PC-3 (cell line): ENCODE results near the gene UBAP2L. TPM values are rescaled to one million over a fixed set of nuclear protein-coding genes. Genes with fewer than 3 reads are reported as not detected.
"Not testable (repeated sequence)": the region's sequence is repeated elsewhere in the genome, so short reads cannot be mapped to it uniquely, and the experiment has no call there.

Experiments used
- ATAC-seq: fragments of 200-7000 bp; cut with Tn5 transposase; 2 replicates; pipeline ENCODE4 v1.9.1; 2020; ENCODE audit warnings: mild to moderate bottlenecking, moderate library complexity
- BruUV-seq: library from RNA; stranded (reverse); fragments of 400-500 nt; replicated peaks from 2 replicates; lab custom pipeline; 2021; lab: Mats Ljungman, UMichigan
- CTCF ChIA-PET: fragments of 300-600 bp; sonication (Branson Sonifier 250); formaldehyde crosslinking; loops from one replicate; lab custom pipeline; 2022; ENCODE audit warnings: antibody characterized with exemption; lab: Charles Lee
- POLR2A ChIA-PET: fragments of 300-600 bp; sonication (Branson Sonifier 250); formaldehyde crosslinking; loops from one replicate; lab custom pipeline; 2022; ENCODE audit warnings: antibody characterized with exemption; ENCODE audit not compliant: unreplicated experiment; lab: Charles Lee
- DNase-seq: peaks from one replicate; pipeline ENCODE4 v3.0.0-alpha.2; 2015
- H2AFZ ChIP-seq: fragments of 300-600 bp; sonication (generic); 2 replicates; pipeline ENCODE4 v1.6.0; 2016; ENCODE audit warnings: antibody characterized with exemption, low read length
- H3F3A ChIP-seq: fragments of 300-600 bp; sonication (generic); one replicate; pipeline ENCODE4 v1.6.0; 2017; ENCODE audit warnings: antibody characterized with exemption, low read length, control low read depth, mild to moderate bottlenecking; ENCODE audit not compliant: unreplicated experiment
- H3K27ac ChIP-seq: fragments of 300-600 bp; sonication (generic); 2 replicates; pipeline ENCODE4 v1.5.1; 2016; ENCODE audit warnings: mild to moderate bottlenecking, low read length
- H3K27me3 ChIP-seq: fragments of 300-600 bp; sonication (generic); 2 replicates; pipeline ENCODE4 v1.6.1; 2016; ENCODE audit warnings: low read length, mixed read lengths
- H3K36me3 ChIP-seq: fragments of 300-600 bp; sonication (generic); 2 replicates; pipeline ENCODE4 v1.6.1; 2016; ENCODE audit warnings: low read depth, mixed run types, low read length, mixed read lengths
- H3K4me1 ChIP-seq: fragments of 300-600 bp; sonication (generic); 2 replicates; pipeline ENCODE4 v1.5.1; 2016; ENCODE audit warnings: low read length; ENCODE audit not compliant: insufficient read depth
- H3K4me2 ChIP-seq: fragments of 300-600 bp; sonication (generic); 2 replicates; pipeline ENCODE4 v1.6.0; 2016; ENCODE audit warnings: low read length
- H3K4me3 ChIP-seq: fragments of 300-600 bp; sonication (generic); 2 replicates; pipeline ENCODE4 v1.5.1; 2016; ENCODE audit warnings: mild to moderate bottlenecking, low read length, mixed read lengths
- H3K79me2 ChIP-seq: fragments of 300-600 bp; sonication (generic); 2 replicates; pipeline ENCODE4 v1.6.1; 2017; ENCODE audit warnings: low read length, mixed read lengths
- H3K9ac ChIP-seq: fragments of 300-600 bp; sonication (generic); 2 replicates; pipeline ENCODE4 v1.6.0; 2016; ENCODE audit warnings: mild to moderate bottlenecking, low read length
- H3K9me2 ChIP-seq: fragments of 300-600 bp; sonication (generic); replicated peaks from 2 replicates; pipeline ENCODE4 v1.6.1; 2016; ENCODE audit warnings: mixed run types, low read length, mixed read lengths
- H3K9me3 ChIP-seq: fragments of 300-600 bp; sonication (generic); 2 replicates; pipeline ENCODE4 v1.6.1; 2016; ENCODE audit warnings: low read length, mixed read lengths
- H4K20me1 ChIP-seq: fragments of 300-600 bp; sonication (generic); 2 replicates; pipeline ENCODE4 v1.6.1; 2016; ENCODE audit warnings: low read length, mixed read lengths
- EZH2 ChIP-seq: fragments of 300-600 bp; sonication (generic); IDR thresholded peaks from one replicate; pipeline ENCODE4 v1.6.1; 2017; ENCODE audit warnings: antibody characterized with exemption, mild to moderate bottlenecking, low read length; ENCODE audit not compliant: unreplicated experiment
- EZH2phosphoT487 ChIP-seq: fragments of 300-600 bp; sonication (generic); IDR thresholded peaks from 2 replicates; pipeline ENCODE4 v1.6.1; 2018; ENCODE audit warnings: mild to moderate bottlenecking, antibody characterized with exemption, low read length, borderline replicate concordance
- intact Hi-C: fragments of 100-400 bp; cut with micrococcal nuclease; formaldehyde crosslinking; loops from 2 replicates; pipeline ENCODE4 v1.9.0; 2023
- total RNA-seq: library from RNA; depleted of rRNA; stranded (reverse); fragments of >200 nt; gene quantifications from 2 replicates; pipeline ENCODE4 v1.2.3, GENCODE V29; 2014
- TF ChIP-seq, protein P1 (sequence below): fragments of 300-600 bp; sonication (generic); conservative IDR thresholded peaks from 2 replicates; pipeline ENCODE4 v1.5.1; 2017; ENCODE audit warnings: antibody characterized with exemption, low read depth, mild to moderate bottlenecking, low read length

The UBAP2L gene
- total RNA-seq, 1 experiment from 2014 or later = 128 TPM

DNA sequence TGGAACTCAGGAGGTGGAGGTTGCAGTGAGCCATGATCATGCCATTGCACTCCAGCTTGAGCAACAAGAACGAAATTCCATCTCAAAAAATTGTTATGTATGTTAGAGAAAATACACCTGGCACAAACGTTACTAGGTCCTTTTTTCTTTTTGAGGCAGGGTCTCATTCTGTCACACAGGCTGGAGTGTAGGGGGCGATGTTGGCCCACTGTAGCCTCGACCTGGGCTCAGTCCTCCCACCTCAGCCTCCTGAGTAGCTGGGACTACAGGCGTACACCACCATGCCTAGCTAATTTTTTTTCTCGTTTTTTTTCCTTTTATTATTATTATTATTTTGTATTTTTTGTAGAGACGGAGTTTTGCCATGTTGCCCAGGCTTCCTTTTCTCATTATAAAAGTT is 56.0 kb downstream of the UBAP2L start:
- Histone ChIP-seq H3K4me3 (no peak overlapping the region), H3F3A (no peaks in the 10 kb centered on the region), H3K36me3 (peaks cover 14% of the 10 kb centered on the region; the same call in 1 of the 2 replicates), H3K4me1 (no peaks in the 10 kb centered on the region; the same call in 1 of the 2 replicates), H3K27ac (no peak overlapping the region), H2AFZ (no peak overlapping the region), H3K79me2 (peaks cover 12% of the 10 kb centered on the region), H3K9me2 (no peaks in the 10 kb centered on the region), H3K27me3 (no peaks in the 10 kb centered on the region), H3K9ac (no peak overlapping the region), H4K20me1 (no peaks in the 10 kb centered on the region), H3K9me3 (no peaks in the 10 kb centered on the region), H3K4me2 (no peak overlapping the region)
- BruUV-seq = no TSS peak
- CTCF ChIA-PET = interaction anchor here (1.8 kb wide), 1 partner anchor 58 kb away, joined by 6 read pairs; no protein-coding TSS in a partner anchor
- ATAC-seq (no peak), DNase-seq (no peak)
- POLR2A ChIA-PET = no interaction called here
- intact Hi-C loops = loop anchor here (5.0 kb wide), 1 partner anchor 201 kb away; no protein-coding TSS in a partner anchor
- TF ChIP-seq EZH2phosphoT487 = no peak
- TF ChIP-seq, protein P1, sequence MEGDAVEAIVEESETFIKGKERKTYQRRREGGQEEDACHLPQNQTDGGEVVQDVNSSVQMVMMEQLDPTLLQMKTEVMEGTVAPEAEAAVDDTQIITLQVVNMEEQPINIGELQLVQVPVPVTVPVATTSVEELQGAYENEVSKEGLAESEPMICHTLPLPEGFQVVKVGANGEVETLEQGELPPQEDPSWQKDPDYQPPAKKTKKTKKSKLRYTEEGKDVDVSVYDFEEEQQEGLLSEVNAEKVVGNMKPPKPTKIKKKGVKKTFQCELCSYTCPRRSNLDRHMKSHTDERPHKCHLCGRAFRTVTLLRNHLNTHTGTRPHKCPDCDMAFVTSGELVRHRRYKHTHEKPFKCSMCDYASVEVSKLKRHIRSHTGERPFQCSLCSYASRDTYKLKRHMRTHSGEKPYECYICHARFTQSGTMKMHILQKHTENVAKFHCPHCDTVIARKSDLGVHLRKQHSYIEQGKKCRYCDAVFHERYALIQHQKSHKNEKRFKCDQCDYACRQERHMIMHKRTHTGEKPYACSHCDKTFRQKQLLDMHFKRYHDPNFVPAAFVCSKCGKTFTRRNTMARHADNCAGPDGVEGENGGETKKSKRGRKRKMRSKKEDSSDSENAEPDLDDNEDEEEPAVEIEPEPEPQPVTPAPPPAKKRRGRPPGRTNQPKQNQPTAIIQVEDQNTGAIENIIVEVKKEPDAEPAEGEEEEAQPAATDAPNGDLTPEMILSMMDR = peak; percentile 45; the same call in 1 of the 2 replicates

DNA sequence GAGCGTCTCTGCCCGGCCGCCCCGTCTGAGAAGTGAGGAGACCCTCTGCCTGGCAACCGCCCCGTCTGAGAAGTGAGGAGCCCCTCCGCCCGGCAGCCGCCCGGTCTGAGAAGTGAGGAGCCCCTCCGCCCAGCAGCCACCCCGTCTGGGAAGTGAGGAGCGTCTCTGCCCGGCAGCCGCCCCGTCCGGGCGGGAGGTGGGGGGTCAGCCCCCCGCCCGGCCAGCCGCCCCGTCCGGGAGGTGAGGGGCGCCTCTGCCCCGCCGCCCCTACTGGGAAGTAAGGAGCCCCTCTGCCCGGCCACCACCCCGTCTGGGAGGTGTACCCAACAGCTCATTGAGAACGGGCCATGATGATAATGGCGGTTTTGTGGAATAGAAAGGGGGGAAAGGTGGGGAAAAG is 66.8 kb downstream of the UBAP2L start:
- POLR2A ChIA-PET = interaction anchor here (0.7 kb wide), 1 partner anchor 80 kb away, joined by 4 read pairs; no protein-coding TSS in a partner anchor
- CTCF ChIA-PET = not testable (repeated sequence)

DNA sequence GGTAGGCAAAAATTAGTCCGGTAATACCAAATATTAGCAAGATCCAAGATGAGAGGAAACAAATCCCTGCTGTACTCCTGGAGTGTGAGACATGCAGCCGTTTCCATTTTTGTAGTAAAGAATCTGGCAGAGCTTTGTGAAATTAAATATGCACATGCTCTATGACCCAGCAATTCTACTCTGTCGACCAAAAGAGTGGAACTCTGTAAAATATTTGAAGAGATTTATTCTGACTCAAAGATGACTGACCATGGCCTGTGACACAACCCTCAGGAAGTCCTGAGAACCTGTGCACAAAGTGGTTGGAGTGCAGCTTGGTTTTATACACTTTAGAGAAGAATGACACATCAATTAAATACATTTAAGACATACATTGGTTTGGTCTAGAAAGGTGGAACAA is 67.9 kb downstream of the UBAP2L start:
- TF ChIP-seq EZH2 (no peak), EZH2phosphoT487 (no peak)
- H3K4me3 ChIP-seq = no peak overlapping the region
- H3K27me3 ChIP-seq = peaks cover 6% of the 10 kb centered on the region; the same call in 1 of the 2 replicates
- no peak overlapping the region for H3K9ac ChIP-seq
- H2AFZ ChIP-seq = 0 out of 2 replicates have a peak overlapping the region, but pooled peaks have one; percentile 21
- H3K4me2 ChIP-seq = peak overlapping the region; percentile 2; the same call in 1 of the 2 replicates
- H3K36me3 ChIP-seq = no peaks in the 10 kb centered on the region
- H4K20me1 ChIP-seq = no peaks in the 10 kb centered on the region
- H3K9me3 ChIP-seq = no peaks in the 10 kb centered on the region
- POLR2A ChIA-PET = interaction anchor here (0.7 kb wide), 1 partner anchor 11 kb away, joined by 5 read pairs; no protein-coding TSS in a partner anchor
- H3K9me2 ChIP-seq = no peaks in the 10 kb centered on the region
- CTCF ChIA-PET = no interaction called here
- no peaks in the 10 kb centered on the region for H3F3A ChIP-seq
- intact Hi-C loops = no loop called here
- ATAC-seq = peak; percentile 69
- no peaks in the 10 kb centered on the region for H3K79me2 ChIP-seq
- BruUV-seq = no TSS peak
- peak; percentile 54 for DNase-seq
- H3K4me1 ChIP-seq = peaks cover 8% of the 10 kb centered on the region; the same call in 1 of the 2 replicates
- peak overlapping the region; percentile 15; the same call in 1 of the 2 replicates for H3K27ac ChIP-seq

More for the DNA sequence above, 66.8 kb downstream of the UBAP2L start:
- H3F3A ChIP-seq, H3K9me3 ChIP-seq, H3K36me3 ChIP-seq, H3K4me2 ChIP-seq, H3K79me2 ChIP-seq, H3K4me3 ChIP-seq, H3K27me3 ChIP-seq, BruUV-seq, H3K9ac ChIP-seq, ATAC-seq, H4K20me1 ChIP-seq, H3K27ac ChIP-seq, H2AFZ ChIP-seq, DNase-seq, H3K9me2 ChIP-seq, intact Hi-C loops, H3K4me1 ChIP-seq: not testable (repeated sequence)
